H9 (cell line): ENCODE results near the gene DLG5. TPM values are rescaled to one million over a fixed set of nuclear protein-coding genes. Genes with fewer than 3 reads are reported as not detected.

ENCODE experiments used
- DNase-seq: peaks from one replicate; pipeline ENCODE4 v3.0.0-alpha.2; 2017
- H2AFZ ChIP-seq: one replicate; pipeline ENCODE4 v1.6.1; 2013; ENCODE audit warnings: mild to moderate bottlenecking, low read length, control low read depth, moderate library complexity
- H2AK5ac ChIP-seq: 2 replicates; pipeline ENCODE4 v1.6.1; 2013; ENCODE audit warnings: low read length, control low read depth, mixed read lengths; ENCODE audit not compliant: insufficient read length
- H2BK120ac ChIP-seq: one replicate; pipeline ENCODE4 v1.6.1; 2013; ENCODE audit warnings: low read depth, mild to moderate bottlenecking, low read length, control low read depth, inconsistent platforms; ENCODE audit not compliant: poor library complexity, severe bottlenecking
- H2BK12ac ChIP-seq: 2 replicates; pipeline ENCODE4 v1.6.1; 2013; ENCODE audit warnings: low read length, control low read depth, mixed read lengths, low read depth; ENCODE audit not compliant: insufficient read length
- H2BK15ac ChIP-seq: 2 replicates; pipeline ENCODE4 v1.6.1; 2013; ENCODE audit warnings: low read depth, low read length, control low read depth
- H2BK20ac ChIP-seq: one replicate; pipeline ENCODE4 v1.6.1; 2013; ENCODE audit warnings: low read depth, mild to moderate bottlenecking, low read length, control low read depth, inconsistent platforms; ENCODE audit not compliant: poor library complexity, severe bottlenecking
- H2BK5ac ChIP-seq: 2 replicates; pipeline ENCODE4 v1.6.1; 2013; ENCODE audit warnings: low read length, control low read depth, mixed read lengths; ENCODE audit not compliant: insufficient read length
- H3K14ac ChIP-seq: 2 replicates; pipeline ENCODE4 v1.6.1; 2013; ENCODE audit warnings: low read length, control low read depth; ENCODE audit not compliant: insufficient read depth
- H3K18ac ChIP-seq: 2 replicates; pipeline ENCODE4 v1.6.1; 2013; ENCODE audit warnings: low read depth, mild to moderate bottlenecking, mixed read lengths, low read length, control low read depth; ENCODE audit not compliant: insufficient read length
- H3K23ac ChIP-seq: 2 replicates; pipeline ENCODE4 v1.6.1; 2013; ENCODE audit warnings: low read length, control low read depth, mixed read lengths, low read depth; ENCODE audit not compliant: insufficient read length
- H3K23me2 ChIP-seq: 2 replicates; pipeline ENCODE4 v1.6.1; 2013; ENCODE audit warnings: low read depth, mild to moderate bottlenecking, mixed read lengths, low read length, control low read depth; ENCODE audit not compliant: insufficient read length, poor library complexity, severe bottlenecking
- H3K27ac ChIP-seq: 2 replicates; pipeline ENCODE4 v1.5.1; 2013; ENCODE audit warnings: low read length, control low read depth, mixed read lengths, low read depth; ENCODE audit not compliant: insufficient read length
- H3K27me3 ChIP-seq: 2 replicates; pipeline ENCODE4 v1.6.1; 2013; ENCODE audit warnings: low read length, control low read depth, inconsistent platforms; ENCODE audit not compliant: insufficient read depth
- H3K4ac ChIP-seq: 2 replicates; pipeline ENCODE4 v1.6.1; 2013; ENCODE audit warnings: low read depth, mild to moderate bottlenecking, control low read depth, inconsistent platforms, low read length, moderate library complexity
- H3K4me1 ChIP-seq: 2 replicates; pipeline ENCODE4 v1.6.1; 2013; ENCODE audit warnings: low read length, control low read depth, inconsistent platforms; ENCODE audit not compliant: insufficient read depth
- H3K4me2 ChIP-seq: 2 replicates; pipeline ENCODE4 v1.6.1; 2013; ENCODE audit warnings: low read length, control low read depth, mixed read lengths; ENCODE audit not compliant: insufficient read length, insufficient read depth
- H3K56ac ChIP-seq: 2 replicates; pipeline ENCODE4 v1.6.1; 2013; ENCODE audit warnings: low read depth, mild to moderate bottlenecking, mixed read lengths, low read length, control low read depth; ENCODE audit not compliant: insufficient read length
- H3K79me1 ChIP-seq: 2 replicates; pipeline ENCODE4 v1.6.1; 2013; ENCODE audit warnings: low read depth, mild to moderate bottlenecking, moderate library complexity, low read length, control low read depth, inconsistent platforms; ENCODE audit not compliant: insufficient read depth, poor library complexity, severe bottlenecking
- H3K79me2 ChIP-seq: 2 replicates; pipeline ENCODE4 v1.6.1; 2013; ENCODE audit warnings: low read length, control low read depth, inconsistent platforms; ENCODE audit not compliant: insufficient read depth
- H3K9ac ChIP-seq: 2 replicates; pipeline ENCODE4 v1.6.1; 2013; ENCODE audit warnings: low read length, control low read depth, mixed read lengths; ENCODE audit not compliant: insufficient read length; ENCODE audit errors: extremely low read depth
- H3K9me3 ChIP-seq: one replicate; pipeline ENCODE4 v1.6.1; 2013; ENCODE audit warnings: low read depth, low read length, inconsistent platforms; ENCODE audit not compliant: control insufficient read depth
- H3T11ph ChIP-seq: one replicate; pipeline ENCODE4 v1.6.1; 2013; ENCODE audit warnings: mild to moderate bottlenecking, low read length, control low read depth, inconsistent platforms
- H4K20me1 ChIP-seq: one replicate; pipeline ENCODE4 v1.6.1; 2013; ENCODE audit not compliant: control insufficient read depth, insufficient read length, insufficient read depth
- H4K5ac ChIP-seq: 2 replicates; pipeline ENCODE4 v1.6.1; 2013; ENCODE audit warnings: low read depth, mild to moderate bottlenecking, mixed read lengths, low read length, control low read depth; ENCODE audit not compliant: insufficient read length
- H4K8ac ChIP-seq: replicated peaks from 2 replicates; pipeline ENCODE4 v1.6.1; 2013; ENCODE audit warnings: low read length, control low read depth, mixed read lengths, low read depth; ENCODE audit not compliant: insufficient read length
- H4K91ac ChIP-seq: 2 replicates; pipeline ENCODE4 v1.6.1; 2013; ENCODE audit warnings: low read depth, mild to moderate bottlenecking, moderate library complexity, mixed read lengths, low read length, control low read depth; ENCODE audit not compliant: insufficient read length
- H3K27ac Mint-ChIP-seq, 3 experiments: 2 replicates in 2 of 3; 3 replicates in 1 of 3; pipeline ENCODE4 v1.8.0; 2020 to 2021; ENCODE audit warnings: mixed read lengths in 3 of 3, mild to moderate bottlenecking in 1 of 3, moderate library complexity in 1 of 3
- H3K27me3 Mint-ChIP-seq: 2 replicates; pipeline ENCODE4 v1.8.0; 2021; ENCODE audit warnings: low read depth, mild to moderate bottlenecking, moderate library complexity, mixed read lengths
- H3K36me3 Mint-ChIP-seq, 3 experiments: 2 replicates in 2 of 3; 3 replicates in 1 of 3; pipeline ENCODE4 v1.8.0; 2020 to 2021; ENCODE audit warnings: low read depth in 3 of 3, mixed read lengths in 3 of 3; ENCODE audit not compliant: insufficient read depth in 1 of 3
- H3K4me1 Mint-ChIP-seq, 2 experiments: 2 replicates each; pipeline ENCODE4 v1.8.0; 2020; ENCODE audit warnings: mixed read lengths in 2 of 2
- H3K4me3 Mint-ChIP-seq, 2 experiments: 2 replicates in 1 of 2; 3 replicates in 1 of 2; pipeline ENCODE4 v1.8.0; 2020 to 2021; ENCODE audit warnings: mild to moderate bottlenecking in 2 of 2, mixed read lengths in 2 of 2, moderate library complexity in 1 of 2
- H3K9me3 Mint-ChIP-seq, 2 experiments: 2 replicates in 1 of 2; 3 replicates in 1 of 2; pipeline ENCODE4 v1.8.0; 2020; ENCODE audit warnings: mild to moderate bottlenecking in 2 of 2, mixed read lengths in 2 of 2, moderate library complexity in 1 of 2
- CTCF ChIP-seq: fragments of 200-600 bp; sonication (generic); conservative IDR thresholded peaks from 3 replicates; pipeline ENCODE4 v1.8.0; 2021; ENCODE audit warnings: antibody characterized with exemption, mild to moderate bottlenecking
- WGBS: extraction: QIAGEN DNeasy Blood & Tissue Kit; methylation state at CpG from one replicate; pipeline ENCODE4 v1.1.7; 2013; ENCODE audit warnings: missing lambda C conversion rate, low lambda C conversion rate, mixed read lengths; ENCODE audit not compliant: insufficient read length; ENCODE audit errors: extremely low coverage; 5-methylcytosine and 5-hydroxymethylcytosine counted together
- total RNA-seq: library from RNA; stranded (reverse); gene quantifications from 2 replicates; pipeline ENCODE4 v1.2.1, GENCODE V29; 2021

The DLG5 gene
- total RNA-seq, 1 experiment from 2014 or later: 67.4 TPM

- peaks cover 42 to 82% (median 63%) of the 10 kb centered on the region in 3 experiments; a peak in 6 of 7 replicates for H3K36me3 Mint-ChIP-seq
These were observed 98.2 kb downstream of the DLG5 start for GRCh38 chr10:77828377-77828776.

More at GRCh38 chr10:77828377-77828776, 98.2 kb downstream of the DLG5 start:
- Mint-ChIP-seq H3K9me3 (no peaks in the 10 kb centered on the region), H3K4me1 (peaks cover 0 to 4% of the 10 kb centered on the region in 2 experiments; a peak in 2 of 4 replicates), H3K27ac (peak overlapping the region in 1 of 3 experiments; percentile 40; a peak in 1 of 7 replicates), H3K4me3 (no peak overlapping the region), H3K27me3 (no peaks in the 10 kb centered on the region)
- no peak overlapping the region for H3K9ac ChIP-seq
- no peak overlapping the region for H2BK120ac ChIP-seq
- H3K23me2 ChIP-seq: no peaks in the 10 kb centered on the region
- H3K56ac ChIP-seq: no peak overlapping the region
- H4K91ac ChIP-seq: no peak overlapping the region
- no peak overlapping the region for H3K14ac ChIP-seq
- no peak overlapping the region for H3K4ac ChIP-seq
- H2BK15ac ChIP-seq: no peak overlapping the region
- no peaks in the 10 kb centered on the region for H3K9me3 ChIP-seq
- no peaks in the 10 kb centered on the region for H3K27me3 ChIP-seq
- TF ChIP-seq CTCF: no peak
- H3K4me2 ChIP-seq: no peak overlapping the region
- H3T11ph ChIP-seq: no peak overlapping the region
- no peak overlapping the region for H2BK5ac ChIP-seq
- WGBS: no CpG with 5 or more reads among the region's 6 CpGs
- no peak overlapping the region for H2AK5ac ChIP-seq
- no peak overlapping the region for H3K23ac ChIP-seq
- no peak overlapping the region for H4K8ac ChIP-seq
- H2BK12ac ChIP-seq: no peak overlapping the region
- no peak overlapping the region for H4K5ac ChIP-seq
- H3K79me1 ChIP-seq: no peaks in the 10 kb centered on the region
- no peaks in the 10 kb centered on the region for H3K4me1 ChIP-seq
- no peak for DNase-seq
- no peaks in the 10 kb centered on the region for H3K79me2 ChIP-seq
- no peak overlapping the region for H2AFZ ChIP-seq
- no peaks in the 10 kb centered on the region for H4K20me1 ChIP-seq
- H3K27ac ChIP-seq: no peak overlapping the region
- no peak overlapping the region for H3K18ac ChIP-seq
- no peak overlapping the region for H2BK20ac ChIP-seq
